Fibroblast of the aortic adventitia (primary cell): Measurements from ENCODE around the gene CD47. TPM values are rescaled to one million over a fixed set of nuclear protein-coding genes. Genes with fewer than 3 reads are reported as not detected.
A peak's percentile ranks its signal among the peaks of the same experiment; 100 is the strongest.

Source experiments
- DNase-seq: peaks from one replicate; pipeline ENCODE4 v3.0.0-alpha.2; 2010; ENCODE audit warnings: low read depth
- H3K4me3 ChIP-seq: 2 replicates; pipeline ENCODE4 v1.5.1; 2011; ENCODE audit warnings: low read depth, mild to moderate bottlenecking, control low read depth, low read length, moderate library complexity
- total RNA-seq: library from RNA; depleted of rRNA; stranded (reverse); fragments of >200 nt; gene quantifications from 2 replicates; pipeline ENCODE4 v1.2.3, GENCODE V29; 2012; ENCODE audit warnings: low replicate concordance
- TF ChIP-seq, protein P1 (sequence below): IDR thresholded peaks from 2 replicates; pipeline ENCODE4 v1.5.1; 2011; ENCODE audit warnings: mild to moderate bottlenecking, low read length, control low read depth, inconsistent platforms; ENCODE audit not compliant: insufficient read depth

CD47 gene
- total RNA-seq, 1 donor: 113 TPM

GRCh38 chr3:108004647-108005046, 86.2 kb downstream of the CD47 start:
- DNase-seq: no peak
- no peak overlapping the region for H3K4me3 ChIP-seq
- TF ChIP-seq, protein P1, sequence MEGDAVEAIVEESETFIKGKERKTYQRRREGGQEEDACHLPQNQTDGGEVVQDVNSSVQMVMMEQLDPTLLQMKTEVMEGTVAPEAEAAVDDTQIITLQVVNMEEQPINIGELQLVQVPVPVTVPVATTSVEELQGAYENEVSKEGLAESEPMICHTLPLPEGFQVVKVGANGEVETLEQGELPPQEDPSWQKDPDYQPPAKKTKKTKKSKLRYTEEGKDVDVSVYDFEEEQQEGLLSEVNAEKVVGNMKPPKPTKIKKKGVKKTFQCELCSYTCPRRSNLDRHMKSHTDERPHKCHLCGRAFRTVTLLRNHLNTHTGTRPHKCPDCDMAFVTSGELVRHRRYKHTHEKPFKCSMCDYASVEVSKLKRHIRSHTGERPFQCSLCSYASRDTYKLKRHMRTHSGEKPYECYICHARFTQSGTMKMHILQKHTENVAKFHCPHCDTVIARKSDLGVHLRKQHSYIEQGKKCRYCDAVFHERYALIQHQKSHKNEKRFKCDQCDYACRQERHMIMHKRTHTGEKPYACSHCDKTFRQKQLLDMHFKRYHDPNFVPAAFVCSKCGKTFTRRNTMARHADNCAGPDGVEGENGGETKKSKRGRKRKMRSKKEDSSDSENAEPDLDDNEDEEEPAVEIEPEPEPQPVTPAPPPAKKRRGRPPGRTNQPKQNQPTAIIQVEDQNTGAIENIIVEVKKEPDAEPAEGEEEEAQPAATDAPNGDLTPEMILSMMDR: no peak

DNA sequence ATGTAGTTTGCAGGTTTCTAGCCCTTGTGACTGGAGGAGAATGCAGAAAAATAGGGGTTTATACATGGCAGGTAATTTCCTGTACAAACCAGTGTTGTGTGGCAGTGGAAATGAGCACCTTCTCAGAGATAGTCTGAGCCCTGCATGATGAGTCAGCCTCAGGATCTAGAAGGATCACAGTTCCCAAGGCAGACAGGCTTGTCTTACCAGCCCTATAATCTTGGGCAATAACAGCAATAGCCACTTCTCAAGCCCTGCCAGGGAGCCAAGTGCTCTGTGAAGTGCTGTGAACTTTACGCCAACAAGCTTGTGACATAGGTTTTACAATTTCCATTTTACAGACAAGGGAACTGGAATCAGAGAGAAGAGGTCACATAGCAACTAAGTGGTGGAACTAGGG, 89.4 kb downstream of the CD47 start:
- no peak for DNase-seq
- TF ChIP-seq, protein P1: no peak
- H3K4me3 ChIP-seq: no peak overlapping the region

GRCh38 chr3:107999215-107999775, 91.5 kb downstream of the CD47 start:
- H3K4me3 ChIP-seq: no peak overlapping the region
- no peak for DNase-seq
- TF ChIP-seq, protein P1: peak; percentile 9

DNA sequence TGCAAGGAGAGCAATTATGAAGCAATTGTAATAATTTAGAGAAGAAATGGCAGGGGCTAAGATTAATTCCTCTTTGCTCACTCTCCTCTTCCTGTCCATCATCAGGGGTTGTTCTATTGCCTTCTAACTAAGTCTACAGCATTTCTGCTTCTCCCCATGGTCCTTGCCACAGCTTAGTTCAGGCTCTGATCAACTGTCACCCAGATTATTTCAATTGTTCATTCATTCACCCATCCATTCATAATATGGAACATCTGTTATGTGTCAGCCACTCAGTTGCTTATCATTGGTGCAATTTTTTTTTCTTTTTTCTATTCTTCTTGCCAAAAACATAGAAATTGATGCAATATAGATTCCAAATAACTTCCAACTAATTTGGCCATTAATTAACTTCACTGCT, 93.2 kb downstream of the CD47 start:
- TF ChIP-seq, protein P1: no peak
- DNase-seq: no peak
- H3K4me3 ChIP-seq: no peak overlapping the region

GRCh38 chr3:107995823-107996222, 95.0 kb downstream of the CD47 start:
- no peak for DNase-seq
- no peak overlapping the region for H3K4me3 ChIP-seq
- TF ChIP-seq, protein P1: no peak

GRCh38 chr3:107994956-107995715, 95.7 kb downstream of the CD47 start:
- TF ChIP-seq, protein P1: no peak
- no peak for DNase-seq
- H3K4me3 ChIP-seq: no peak overlapping the region
